ENCODE data around the gene PARVA.

The PARVA gene

GRCh38 chr11:12560362-12560761 lies 183.0 kb downstream of the PARVA start:
- DNase-seq = no peak

- DNase-seq = peak; percentile 37
Measured at GRCh38 chr11:12560861-12561260, 183.5 kb downstream of the PARVA start.

GRCh38 chr11:12564012-12564411 lies 186.6 kb downstream of the PARVA start:
- DNase-seq = no peak

- no peak for DNase-seq
Measured at GRCh38 chr11:12565406-12565805, 188.0 kb downstream of the PARVA start.

GRCh38 chr11:12567746-12568460 lies 190.5 kb downstream of the PARVA start:
- no peak for DNase-seq

- no peak for DNase-seq
Measured at GRCh38 chr11:12569499-12570425, 192.4 kb downstream of the PARVA start.

GRCh38 chr11:12573707-12574485 lies 196.5 kb downstream of the PARVA start:
- no peak for DNase-seq

- peak; percentile 87 for DNase-seq
Measured at GRCh38 chr11:12577725-12578644, 200.6 kb downstream of the PARVA start.

- DNase-seq = no peak
Measured at GRCh38 chr11:12581416-12581815, 204.0 kb downstream of the PARVA start.

GRCh38 chr11:12581923-12582322 lies 204.6 kb downstream of the PARVA start:
- peak; percentile 51 for DNase-seq
